Activated naive CD4-positive, alpha-beta T cell treated with anti-CD3 and anti-CD28 coated beads, Interleukin-2, amount 50 U/mL, for 16 hours (primary cell): ENCODE data around the gene ATXN7L3.

Experiments used
- DNase-seq: peaks from one replicate; pipeline ENCODE4 v3.0.0-alpha.2; 2020

Gene ATXN7L3

GRCh38 chr17:44218344-44219107, 18.8 kb upstream of the ATXN7L3 start:
- DNase-seq: peak; percentile 86

DNA sequence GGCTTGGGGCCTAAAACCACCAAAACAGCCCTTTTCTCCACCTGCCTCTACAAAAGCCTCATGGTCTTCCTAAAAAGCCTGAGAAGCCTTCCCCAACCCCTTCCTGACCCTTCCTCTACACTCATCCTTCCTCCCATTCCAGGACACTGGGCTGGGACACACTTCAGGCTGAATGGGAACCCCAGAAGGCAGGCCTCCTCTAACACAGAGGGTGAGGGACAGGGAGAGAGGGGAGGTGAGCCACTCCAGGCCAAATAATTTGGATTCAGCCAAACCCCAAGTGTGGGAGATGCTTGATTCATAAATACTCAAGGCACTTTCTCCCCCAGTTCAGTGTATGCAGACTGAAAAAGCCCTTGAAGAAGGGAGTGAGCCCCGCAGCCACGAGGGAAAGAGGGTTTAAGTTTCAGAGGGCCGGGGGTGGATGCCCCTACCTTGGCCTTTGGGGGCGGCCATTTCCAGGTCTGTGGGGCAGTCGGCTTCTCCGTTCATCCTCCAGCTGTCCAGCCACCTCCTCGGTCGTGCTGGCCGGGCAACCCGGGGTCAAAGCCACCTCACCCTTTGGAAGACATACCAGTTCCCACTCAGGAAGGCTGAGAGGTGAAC, 18.2 kb upstream of the ATXN7L3 start:
- DNase-seq: peak; percentile 26

DNA sequence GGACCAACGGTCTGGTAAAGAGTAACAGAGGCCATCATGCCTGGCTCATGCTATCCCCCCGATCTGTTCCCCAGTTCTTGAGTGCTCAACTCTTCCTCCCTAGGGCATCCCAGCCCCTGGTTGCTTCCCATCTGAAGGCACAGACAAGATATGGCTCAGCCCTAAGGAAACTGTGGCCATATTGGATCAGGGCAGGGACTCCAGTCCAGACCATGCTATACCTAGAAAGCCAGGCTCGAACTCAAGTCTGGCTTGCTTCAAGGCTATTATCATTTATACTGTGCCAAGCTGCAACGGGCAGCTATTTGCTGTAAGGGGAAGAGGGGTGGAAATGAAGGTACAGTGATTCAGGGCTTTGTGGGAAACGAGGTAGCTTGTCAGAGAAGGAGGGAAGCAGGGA, 17.0 kb upstream of the ATXN7L3 start:
- DNase-seq: no peak

- DNase-seq: no peak
Measured at GRCh38 chr17:44216173-44216572, 16.5 kb upstream of the ATXN7L3 start.

- DNase-seq: no peak
Measured at GRCh38 chr17:44214896-44215295, 15.2 kb upstream of the ATXN7L3 start.

GRCh38 chr17:44214230-44214494, 14.5 kb upstream of the ATXN7L3 start:
- no peak for DNase-seq

- no peak for DNase-seq
Measured at GRCh38 chr17:44213403-44214229, 13.9 kb upstream of the ATXN7L3 start.

GRCh38 chr17:44212507-44213402, 13.1 kb upstream of the ATXN7L3 start:
- DNase-seq: no peak

GRCh38 chr17:44211281-44212265, 11.9 kb upstream of the ATXN7L3 start:
- no peak for DNase-seq

DNA sequence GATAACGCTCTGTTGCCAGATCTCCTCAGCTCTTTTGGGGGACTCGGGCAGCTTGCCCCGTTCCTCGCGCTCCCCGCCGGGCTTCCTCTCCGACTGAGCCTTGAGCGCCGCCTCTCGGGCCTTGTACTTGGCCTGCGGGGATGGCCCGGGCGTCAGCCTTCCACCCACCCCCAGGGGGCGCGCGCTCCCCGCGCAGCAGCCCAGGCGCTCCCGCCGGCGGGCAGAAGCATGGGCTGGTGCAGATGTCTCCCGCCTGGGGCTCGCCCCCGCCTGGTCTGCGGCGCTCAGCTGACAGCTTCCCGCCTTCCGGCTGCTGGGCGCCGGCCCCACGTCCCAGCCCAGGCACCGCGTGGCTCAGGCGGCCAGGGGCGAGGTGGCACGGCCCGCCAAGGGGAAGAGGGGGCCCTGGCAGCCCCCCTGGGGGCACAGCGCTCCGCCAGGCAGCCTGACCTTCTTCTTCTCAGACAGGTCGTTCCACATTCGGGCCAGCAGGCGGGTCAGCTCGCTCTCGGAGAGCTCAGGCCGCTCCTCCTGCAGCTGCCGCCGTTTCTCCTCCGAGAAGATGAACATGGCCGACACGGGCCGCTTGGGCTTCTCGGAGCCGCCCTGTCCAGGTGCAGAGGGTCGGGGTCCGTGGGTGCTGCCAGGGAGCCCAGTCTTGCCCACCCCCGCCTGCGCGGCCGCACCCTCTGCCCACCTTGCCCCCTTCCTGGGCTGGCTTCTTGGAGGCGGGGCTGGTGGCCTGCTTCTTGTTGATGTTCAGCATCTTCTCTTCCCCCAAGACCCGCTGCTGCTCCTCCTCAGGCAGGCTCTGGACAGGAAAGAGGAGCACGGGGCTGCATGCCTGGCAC, 10.9 kb upstream of the ATXN7L3 start:
- peak; percentile 91 for DNase-seq

- DNase-seq: peak; percentile 65
Measured at GRCh38 chr17:44209786-44210341, 10.2 kb upstream of the ATXN7L3 start.

GRCh38 chr17:44207743-44208142, 8.1 kb upstream of the ATXN7L3 start:
- no peak for DNase-seq

DNA sequence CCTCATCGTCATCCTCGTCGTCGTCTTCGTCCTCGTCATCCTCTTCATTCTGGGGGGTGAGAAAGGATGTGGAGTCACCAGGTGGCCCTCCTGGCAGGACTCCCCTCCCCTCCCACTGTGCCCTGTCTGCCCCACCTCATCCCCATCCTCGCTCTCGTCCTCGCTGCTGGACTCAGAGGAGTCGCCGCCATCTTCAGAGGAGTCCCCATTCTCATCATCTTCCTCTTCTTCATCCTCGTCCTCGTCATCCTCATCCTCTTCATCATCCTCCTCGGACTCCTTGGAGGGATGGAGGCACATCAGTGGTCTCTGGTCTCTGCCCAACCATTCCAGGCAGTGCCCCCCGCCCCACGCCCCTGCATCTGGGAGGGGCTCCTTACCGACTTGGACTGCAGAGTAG, 7.6 kb upstream of the ATXN7L3 start:
- DNase-seq: no peak

DNA sequence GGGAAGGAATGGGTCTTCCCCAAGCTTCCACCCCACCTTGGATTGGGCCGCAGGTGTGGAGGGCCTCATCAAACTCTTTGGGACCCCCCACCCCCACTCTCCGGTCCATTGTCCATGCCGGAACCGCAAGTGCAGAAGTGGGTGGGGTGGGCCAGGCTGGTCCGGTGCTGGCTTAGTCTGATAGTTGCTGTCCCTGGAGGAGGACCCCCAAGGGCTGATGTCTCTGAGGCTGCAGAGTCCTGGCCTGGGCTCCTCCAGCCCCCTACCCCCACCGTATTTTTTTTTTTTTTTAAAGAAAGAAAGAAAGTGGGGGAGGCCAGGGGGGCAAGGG, 7.1 kb upstream of the ATXN7L3 start:
- DNase-seq: no peak

DNA sequence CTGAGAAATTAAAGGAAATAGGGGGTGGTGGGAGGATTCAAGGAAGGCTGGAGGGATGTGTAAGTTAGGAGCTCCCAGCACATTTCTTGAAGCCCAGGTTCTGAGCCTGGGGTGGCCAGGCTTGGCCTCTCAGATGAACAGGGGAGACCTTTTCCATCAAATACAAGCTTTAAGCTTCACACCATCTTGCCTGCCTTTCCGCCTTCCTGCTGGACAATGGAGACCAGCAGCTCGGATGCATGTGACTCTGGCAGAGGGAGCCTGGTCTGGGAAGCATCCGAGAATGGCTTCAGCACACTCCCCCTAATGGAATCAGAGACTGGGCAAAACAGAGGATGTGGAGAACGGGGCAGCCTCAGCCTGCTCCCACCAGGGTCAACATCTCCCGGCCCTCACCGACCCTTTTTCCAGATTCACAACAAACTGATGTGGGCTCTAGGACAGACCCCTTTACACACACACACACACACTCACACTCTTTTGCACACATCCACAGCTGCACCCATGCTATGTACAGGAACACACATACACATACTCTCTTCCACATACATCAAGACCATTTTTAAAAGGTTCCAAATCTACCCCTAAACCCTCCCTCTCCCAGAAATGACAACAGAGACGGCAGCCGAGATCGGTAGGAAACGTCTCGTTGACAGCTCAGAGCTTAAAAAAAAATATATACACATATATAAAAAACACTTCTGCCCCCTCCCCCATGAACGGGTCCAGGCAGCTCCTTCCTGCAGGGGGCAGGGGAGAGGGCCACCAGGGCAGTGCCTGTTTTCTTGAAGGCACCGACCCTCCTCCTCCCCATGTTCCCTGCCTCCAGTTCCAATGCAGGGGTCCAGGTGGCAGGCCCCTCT, 6.5 kb upstream of the ATXN7L3 start:
- DNase-seq: no peak

DNA sequence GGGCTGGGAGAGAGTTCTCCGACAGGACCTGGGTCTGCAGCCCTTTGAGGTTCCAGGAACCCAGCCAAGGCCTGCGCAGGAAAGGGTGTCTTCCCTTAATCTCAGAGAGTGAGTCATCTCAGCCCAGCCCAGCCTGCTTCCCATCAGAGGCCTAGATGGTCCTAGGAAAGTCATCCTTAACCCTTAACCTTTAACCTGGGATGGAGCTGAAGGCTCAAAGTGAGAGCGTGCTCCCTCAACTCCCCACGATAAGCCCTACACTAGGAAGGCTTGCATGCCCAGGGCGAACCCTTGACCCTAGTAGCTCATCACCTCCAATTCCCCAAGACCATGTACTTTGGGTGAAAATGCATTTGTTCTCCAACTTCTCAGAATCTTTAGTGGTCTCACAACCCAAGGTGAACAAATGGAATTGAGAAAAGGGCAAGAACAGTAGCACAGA, 4.8 kb upstream of the ATXN7L3 start:
- DNase-seq: no peak

DNA sequence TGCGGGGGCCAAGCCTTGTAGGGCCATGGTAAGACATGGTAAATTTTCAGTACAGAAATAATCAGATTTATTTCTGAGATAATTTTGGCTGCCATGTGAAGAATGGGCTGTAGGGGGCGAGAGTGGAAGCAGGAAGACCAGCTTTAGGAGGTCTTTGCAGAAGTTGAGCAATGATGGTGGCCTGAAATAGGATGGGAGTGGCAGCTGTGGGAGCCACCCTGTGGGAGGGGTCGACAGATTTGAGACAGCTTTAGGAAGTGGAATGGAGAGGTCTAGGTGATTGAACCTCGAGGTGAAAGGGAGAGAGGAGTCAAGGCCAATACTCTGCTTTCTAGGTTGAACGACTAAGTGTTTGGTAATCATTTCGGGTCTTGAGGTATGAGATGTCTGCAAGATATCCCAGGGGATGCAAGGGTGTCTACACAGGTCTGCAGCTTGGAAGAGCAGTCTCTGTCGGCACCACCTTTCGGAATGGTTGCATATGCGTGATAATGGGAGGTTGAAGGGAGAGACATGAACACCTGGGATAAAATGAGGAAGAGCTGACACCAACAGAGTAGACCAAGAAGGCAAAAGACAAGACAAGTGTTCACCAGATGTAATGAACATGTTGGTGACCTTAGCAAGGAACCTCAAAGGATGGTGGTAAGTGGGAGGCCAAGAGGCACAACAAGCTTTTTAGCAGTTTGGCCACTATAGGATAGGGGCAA, 4.2 kb upstream of the ATXN7L3 start:
- peak; percentile 45 for DNase-seq

GRCh38 chr17:44202756-44203155, 3.1 kb upstream of the ATXN7L3 start:
- DNase-seq: no peak
